ENCODE results near the gene SLC6A16. TPM values are rescaled to one million over a fixed set of nuclear protein-coding genes. Genes with fewer than 3 reads are reported as not detected.
A peak's percentile ranks its signal among the peaks of the same experiment; 100 is the strongest.
"Not testable (repeated sequence)": the region's sequence is repeated elsewhere in the genome, so short reads cannot be mapped to it uniquely, and the experiment has no call there.

Gene SLC6A16
- total and polyA plus RNA-seq, 2 of the 8 experiments (the other 6 are each of a cell fraction or from before 2014, with no cell fraction given), result 1.1 to 1.5 TPM

- not testable (repeated sequence) for H4K8ac ChIP-seq (ENCODE audit: extremely low read depth, insufficient read depth, low read length); H4K5ac ChIP-seq (ENCODE audit: insufficient read length, low read depth, low read length); H3K79me1 ChIP-seq (ENCODE audit: low read depth, low read length); H2AFZ ChIP-seq (ENCODE audit: low read length); H2BK120ac ChIP-seq (replicated peaks; ENCODE audit: low read depth, low read length); H3K9ac ChIP-seq (replicated peaks in 1 of 4; ENCODE audit: extremely low read depth in 1 of 4, low read depth in 3 of 4, low read length in 3 of 4); H3K4ac ChIP-seq (replicated peaks; ENCODE audit: insufficient read length, low read depth, low read length); H3K27ac ChIP-seq (ENCODE audit: low read depth, low read length); H2BK15ac ChIP-seq (ENCODE audit: low read length); H4K91ac ChIP-seq (replicated peaks; ENCODE audit: insufficient read length, low read length); H3K56ac ChIP-seq (replicated peaks; ENCODE audit: insufficient read length, low read depth, low read length); H3K4me2 ChIP-seq (ENCODE audit: insufficient read depth in 1 of 2, low read depth in 2 of 2, low read length in 2 of 2); H2BK12ac ChIP-seq (ENCODE audit: low read depth, low read length); H3K27me3 ChIP-seq (replicated peaks in 1 of 4; ENCODE audit: control insufficient read depth in 3 of 4, extremely low read depth in 1 of 4, insufficient read depth in 3 of 4, low read length in 3 of 4); H3K36me3 ChIP-seq (ENCODE audit: control insufficient read depth in 2 of 4, insufficient read depth in 4 of 4, low read length in 3 of 4); H2AK5ac ChIP-seq (ENCODE audit: low read depth, low read length); H3K4me3 ChIP-seq (ENCODE audit: extremely low read depth in 1 of 4, insufficient read depth in 2 of 4, low read depth in 3 of 4, low read length in 4 of 4); H3K79me2 ChIP-seq (ENCODE audit: control insufficient read depth in 1 of 2, insufficient read depth in 2 of 2, low read length in 2 of 2); H3K4me1 ChIP-seq (replicated peaks in 1 of 4; ENCODE audit: control insufficient read depth in 3 of 4, insufficient read depth in 4 of 4, low read length in 3 of 4); H3K23me2 ChIP-seq (ENCODE audit: low read depth, low read length); H2BK20ac ChIP-seq (ENCODE audit: low read length); H3K18ac ChIP-seq (ENCODE audit: extremely low read depth, low read length); H2BK5ac ChIP-seq (ENCODE audit: low read depth, low read length); H3K23ac ChIP-seq (ENCODE audit: insufficient read length); FAIRE-seq; H3K14ac ChIP-seq (ENCODE audit: insufficient read length); H4K20me1 ChIP-seq (replicated peaks in 1 of 2; ENCODE audit: control insufficient read depth in 1 of 2, insufficient read depth in 2 of 2, low read length in 2 of 2)
- ChIA-PET POLR2A (ENCODE audit: partially characterized antibody) (interaction anchor here (1.5 kb wide), 1 partner anchor 138 kb away, joined by 4 read pairs; no protein-coding TSS in a partner anchor), CTCF (ENCODE audit: partially characterized antibody) (interaction anchor here (0.7 to 3.5 kb wide), 17 partner anchors 9 to 129 kb away, joined by 3 to 21 read pairs (median 5); partner anchors contain the start of gene SLC6A16)
- H3K9me3 ChIP-seq (ENCODE audit: insufficient read depth in 2 of 2, low read depth in 1 of 2, low read length in 1 of 2), result peaks cover 19 to 20% of the 10 kb centered on the region in 2 experiments
- 54% methylated on average over 12 of the region's 12 CpGs; no CpG with 5 or more reads in 1 of the 2 experiments for WGBS, 2 experiments (ENCODE audit: extremely low coverage in 1 of 2, insufficient coverage in 1 of 2, insufficient read length in 1 of 2, insufficient replicate concordance in 2 of 2, low coverage in 1 of 2, low lambda C conversion rate in 2 of 2, missing lambda C conversion rate in 1 of 2)
- TF ChIP-seq CTCF (IDR thresholded peaks at IDR 0.05; ENCODE audit: control extremely low read depth in 1 of 3, insufficient read depth in 1 of 3, low read depth in 1 of 3, low read length in 3 of 3), result peak; percentile 43 to 58 (median 53)
- TF ChIP-seq RAD21 (IDR thresholded peaks at IDR 0.05 in 1 of 2, conservative IDR thresholded peaks at IDR 0.05 in 1 of 2; ENCODE audit: low read depth in 2 of 2, low read length in 2 of 2), result peak; percentile 62
- DNase-seq (ENCODE audit: low read depth in 1 of 2, low spot score in 2 of 2), result peak in 1 of 2 experiments; percentile 86
These were observed 58.6 kb downstream of the SLC6A16 start for GRCh38 chr19:49266409-49266808.

Measured in H1 (cell line).